HuH-7.5 (cell line): ENCODE measurements around the gene C22orf31.
"Not testable (repeated sequence)": the region's sequence is repeated elsewhere in the genome, so short reads cannot be mapped to it uniquely, and the experiment has no call there.

Source experiments
- DNase-seq: peaks from one replicate; pipeline ENCODE4 v3.0.0; 2011; ENCODE audit warnings: low spot score

Gene C22orf31

DNA sequence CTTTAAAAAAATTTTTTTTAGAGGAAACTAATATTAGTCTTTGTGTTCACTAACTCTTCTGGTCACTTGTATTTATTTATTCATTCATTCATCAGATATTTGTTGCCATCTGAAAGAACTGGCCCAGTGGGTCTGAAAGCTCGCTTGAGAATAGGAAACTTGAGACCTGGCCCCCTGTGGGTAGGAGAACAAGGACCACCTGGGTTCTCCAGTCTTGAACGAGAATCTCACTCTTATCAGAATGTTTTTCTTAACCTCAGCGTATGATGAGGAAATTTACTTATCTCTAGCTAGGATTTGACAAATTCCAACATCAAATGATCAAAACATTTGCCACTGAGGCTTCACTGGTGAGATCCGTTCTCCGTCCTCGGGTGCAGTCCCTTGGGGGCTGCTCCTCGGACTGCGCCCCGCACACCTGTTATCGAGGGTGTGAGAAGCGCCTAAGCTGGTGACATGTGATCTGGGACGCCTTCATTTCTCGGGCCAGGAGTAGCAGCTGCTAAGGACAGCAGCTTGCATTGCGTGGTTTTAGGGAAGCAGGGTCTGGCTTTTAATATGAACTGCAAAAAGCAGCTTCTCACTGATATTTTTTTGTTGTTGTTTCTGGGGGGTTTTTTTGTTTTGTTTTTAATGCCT lies 6.3 kb downstream of the C22orf31 start:
- no peak for DNase-seq

DNA sequence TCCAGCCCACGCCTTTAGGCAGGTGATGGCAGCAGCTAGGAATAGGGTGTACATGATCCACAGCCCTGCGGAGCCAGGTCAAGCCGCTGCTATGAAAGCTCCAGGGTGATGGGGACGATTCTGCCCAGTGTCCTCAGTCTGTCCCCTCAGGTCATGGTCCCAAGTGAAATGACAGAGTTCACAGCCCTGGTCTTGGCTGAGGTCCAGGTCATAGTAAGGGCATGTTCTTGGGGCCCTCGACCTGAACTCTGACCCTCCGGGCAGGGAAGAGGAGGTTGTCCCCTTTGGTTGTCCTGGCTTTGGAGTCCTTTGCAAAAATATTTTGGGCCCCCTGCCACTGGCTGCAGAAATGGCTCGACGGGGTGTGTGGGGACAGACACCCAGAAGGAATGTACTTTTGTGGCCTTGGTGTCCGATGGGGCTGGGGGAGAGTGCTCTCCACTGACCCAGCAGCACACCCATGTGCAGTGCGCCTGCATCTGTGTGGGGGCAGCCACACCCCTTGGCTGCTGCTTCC lies 7.3 kb downstream of the C22orf31 start:
- DNase-seq = no peak

DNA sequence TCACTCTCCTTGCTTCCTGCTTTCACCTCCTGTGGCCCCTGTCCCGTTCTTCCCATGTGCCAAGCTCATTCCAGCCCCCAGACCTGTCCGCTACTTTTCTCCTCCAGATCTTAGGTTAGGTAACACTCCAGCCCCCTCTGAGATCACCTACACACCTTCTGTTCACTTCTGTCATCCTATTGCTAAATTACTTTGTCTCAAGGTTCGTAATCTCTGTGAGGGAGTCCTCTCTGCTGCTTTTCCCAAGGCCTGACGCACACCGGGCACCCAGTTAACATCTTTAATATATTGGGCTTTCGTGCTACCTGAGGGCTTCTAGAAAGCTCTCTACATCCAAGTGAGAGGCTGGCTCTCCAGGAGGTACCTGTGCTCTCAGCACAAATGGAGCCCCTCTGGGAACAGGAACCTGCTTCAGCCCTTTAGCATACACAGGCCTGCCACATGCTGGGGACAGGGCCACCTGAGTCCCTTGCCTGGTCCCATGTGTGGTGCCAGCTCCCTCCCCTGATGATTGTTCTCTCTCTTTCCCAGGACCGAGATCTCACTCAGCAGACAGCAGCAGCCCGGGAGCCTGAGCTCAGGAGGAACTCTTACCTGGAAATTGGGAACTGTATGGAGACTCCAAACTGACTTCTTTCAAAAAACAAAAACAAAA lies 8.5 kb downstream of the C22orf31 start:
- no peak for DNase-seq

GRCh38 chr22:29050457-29050856 lies 11.2 kb downstream of the C22orf31 start:
- DNase-seq = no peak

DNA sequence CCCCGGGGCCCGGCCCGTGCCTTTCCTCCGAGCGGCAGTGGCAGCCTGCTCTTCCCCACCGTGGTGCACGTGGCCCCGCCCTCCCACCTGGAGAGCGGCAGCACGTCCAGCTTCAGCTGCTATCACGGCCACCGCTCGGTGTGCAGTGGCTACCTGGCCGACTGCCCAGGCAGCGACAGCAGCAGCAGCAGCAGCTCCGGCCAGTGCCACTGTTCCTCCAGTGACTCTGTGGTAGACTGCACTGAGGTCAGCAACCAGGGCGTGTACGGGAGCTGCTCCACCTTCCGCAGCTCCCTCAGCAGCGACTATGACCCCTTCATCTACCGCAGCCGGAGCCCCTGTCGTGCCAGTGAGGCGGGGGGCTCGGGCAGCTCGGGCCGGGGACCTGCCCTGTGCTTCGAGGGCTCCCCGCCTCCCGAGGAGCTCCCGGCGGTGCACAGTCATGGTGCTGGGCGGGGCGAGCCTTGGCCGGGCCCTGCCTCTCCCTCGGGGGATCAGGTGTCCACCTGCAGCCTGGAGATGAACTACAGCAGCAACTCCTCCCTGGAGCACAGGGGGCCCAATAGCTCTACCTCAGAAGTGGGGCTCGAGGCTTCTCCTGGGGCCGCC lies 11.9 kb downstream of the C22orf31 start:
- DNase-seq = no peak

- DNase-seq = no peak
Measured at GRCh38 chr22:29048822-29049654, 12.6 kb downstream of the C22orf31 start.

GRCh38 chr22:29044657-29045176 lies 16.9 kb downstream of the C22orf31 start:
- DNase-seq = no peak

- DNase-seq = no peak
Measured at GRCh38 chr22:29043906-29044575, 17.6 kb downstream of the C22orf31 start.

DNA sequence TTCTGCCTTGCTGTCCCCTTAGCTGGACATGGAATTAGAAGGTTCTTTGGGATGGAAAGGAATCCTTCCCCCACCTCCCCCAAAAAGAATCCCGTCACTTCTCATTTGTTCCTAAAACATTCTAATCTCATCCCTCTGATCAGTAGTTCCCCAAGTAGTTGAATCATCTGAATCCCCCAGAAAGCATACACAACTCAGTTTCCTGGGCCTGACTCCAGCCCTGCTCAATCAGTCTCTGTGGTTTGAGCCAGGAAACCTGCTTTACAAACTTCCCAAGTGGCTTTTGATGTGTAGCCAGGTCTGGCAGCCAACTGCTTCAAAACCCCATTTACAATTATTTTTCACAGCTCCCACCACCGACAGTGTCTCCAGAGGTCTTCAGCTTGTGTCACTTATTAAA lies 20.2 kb downstream of the C22orf31 start:
- DNase-seq = no peak

- DNase-seq = peak; percentile 66
Measured at GRCh38 chr22:29040385-29041275, 21.0 kb downstream of the C22orf31 start.

- not testable (repeated sequence) for DNase-seq
Measured at GRCh38 chr22:29039684-29040083, 21.9 kb downstream of the C22orf31 start.

- DNase-seq = no peak
Measured at GRCh38 chr22:29039148-29039547, 22.5 kb downstream of the C22orf31 start.

GRCh38 chr22:29037340-29037932 lies 24.2 kb downstream of the C22orf31 start:
- no peak for DNase-seq

GRCh38 chr22:29032584-29032983 lies 29.0 kb downstream of the C22orf31 start:
- no peak for DNase-seq

DNA sequence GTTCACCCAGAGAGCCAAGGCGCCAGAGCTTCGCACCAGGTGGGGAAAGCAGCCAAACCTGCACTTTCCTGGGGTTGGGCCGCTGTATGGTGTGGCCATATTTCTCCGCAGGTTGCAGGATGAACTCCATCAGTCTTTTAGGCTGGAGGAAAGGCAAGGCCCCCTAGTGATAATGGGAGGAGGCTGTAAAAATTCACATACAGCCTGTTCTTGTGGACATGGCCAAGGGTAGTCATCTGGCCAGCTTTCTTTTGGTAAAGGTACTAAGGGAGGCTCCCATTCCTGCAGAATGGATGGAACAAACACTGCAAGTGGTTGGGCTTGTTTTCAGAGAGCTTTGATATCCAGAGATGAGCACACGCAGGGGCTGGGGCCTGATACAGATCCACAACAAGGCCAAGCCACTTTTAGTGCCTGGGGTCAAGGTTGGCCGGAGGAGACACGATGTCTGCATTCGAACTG lies 29.6 kb downstream of the C22orf31 start:
- DNase-seq = peak; percentile 39

DNA sequence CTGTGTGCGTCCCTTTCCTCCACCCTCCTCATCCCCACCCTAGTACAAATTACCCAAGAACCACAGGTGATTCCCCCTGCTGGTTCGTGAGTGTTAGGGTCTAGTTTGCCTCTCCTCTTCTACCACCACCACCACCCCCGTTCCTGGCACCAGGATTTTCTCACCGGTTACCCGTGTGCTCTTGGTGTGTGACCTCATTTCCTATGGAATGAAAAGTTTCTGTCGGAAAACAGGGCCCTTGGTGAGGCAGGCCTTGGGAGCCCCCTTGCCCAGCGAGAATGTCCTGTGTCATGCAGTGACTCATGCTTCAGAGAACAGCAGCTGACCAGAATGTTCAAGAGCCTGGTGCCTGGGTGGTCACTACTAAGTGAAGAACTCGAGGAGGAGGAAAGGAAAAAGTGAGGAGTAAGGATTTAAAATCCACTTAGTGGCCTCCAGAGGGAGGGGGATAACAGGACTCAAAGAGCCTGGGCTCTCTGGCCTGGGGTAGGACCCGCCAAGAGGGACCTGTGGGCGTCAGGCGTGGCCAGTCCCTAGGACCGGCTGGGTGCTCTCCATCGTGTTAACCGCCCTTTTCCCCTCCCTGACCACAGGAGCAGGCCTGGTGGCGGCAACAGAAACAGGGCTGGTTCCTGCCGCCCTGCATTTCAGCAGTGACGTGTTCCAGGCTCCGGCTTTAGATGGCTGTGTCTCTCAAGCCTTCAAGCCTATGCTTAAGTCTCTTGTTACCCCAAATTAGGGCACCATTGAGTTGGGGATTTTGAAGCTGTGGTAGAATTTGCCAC lies 30.2 kb downstream of the C22orf31 start:
- peak; percentile 76 for DNase-seq

DNA sequence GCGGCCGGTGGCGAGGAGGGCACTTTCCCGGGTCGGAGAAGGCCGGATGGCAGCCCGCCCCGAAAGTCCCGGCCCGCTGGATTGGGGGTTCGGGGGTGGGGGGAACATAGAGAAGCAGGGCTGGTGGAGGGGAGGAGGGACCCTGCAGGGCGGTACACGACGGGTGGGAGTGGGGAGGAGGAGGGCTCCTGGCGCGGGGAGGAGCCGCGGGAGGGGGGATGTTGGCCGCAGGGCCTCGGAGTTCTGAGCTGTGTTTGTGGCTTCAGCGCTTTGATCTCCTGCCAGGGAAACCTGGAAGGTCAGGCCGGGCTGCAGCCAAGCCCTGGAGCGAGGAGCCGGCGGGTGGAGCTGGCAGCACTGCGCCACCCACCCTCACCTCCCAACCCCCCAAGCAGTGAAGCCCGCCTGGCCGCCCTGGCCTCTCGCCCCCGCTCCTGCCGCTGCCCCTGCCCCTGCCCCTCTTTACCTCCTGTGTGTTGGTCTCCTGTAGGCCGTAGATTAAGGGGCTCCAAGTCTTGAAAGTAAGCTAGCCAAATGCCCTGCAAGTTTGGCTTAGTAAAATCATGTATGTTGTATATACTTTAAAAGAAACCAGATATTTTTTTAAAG lies 30.9 kb downstream of the C22orf31 start:
- DNase-seq = peak; percentile 90

DNA sequence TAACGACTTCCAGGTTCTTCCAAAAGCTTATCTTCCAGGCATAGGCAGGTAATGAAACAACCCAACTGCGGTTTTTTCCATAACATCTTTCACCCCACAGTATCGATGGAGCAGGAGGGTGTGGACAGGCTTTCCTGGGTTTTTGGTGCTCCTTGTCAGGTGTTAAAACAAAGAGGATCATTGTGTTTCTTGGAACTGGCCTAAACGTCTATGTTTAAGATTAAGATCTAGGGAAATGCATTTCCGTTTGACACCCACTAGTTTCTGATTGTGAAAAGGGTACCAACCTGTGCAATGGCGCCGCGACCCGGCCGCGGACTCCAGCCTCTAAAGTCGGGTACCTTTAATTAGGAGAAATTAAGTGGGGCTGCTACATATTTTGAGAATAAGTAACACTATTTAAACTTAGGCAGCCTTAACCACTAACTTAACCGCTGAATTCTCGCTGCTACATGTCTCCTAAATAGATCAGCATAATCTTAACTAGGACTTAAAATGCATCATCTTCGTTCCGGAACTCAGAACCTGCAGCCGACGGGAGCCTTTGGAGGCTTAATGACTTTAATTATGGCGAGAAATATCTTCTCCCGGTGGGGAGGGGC lies 31.5 kb downstream of the C22orf31 start:
- peak; percentile 62 for DNase-seq
